GM12864 (cell line): ENCODE measurements around the gene ANK2.

Source experiments
- DNase-seq: peaks from one replicate; pipeline ENCODE4 v3.0.0-alpha.2; 2011; ENCODE audit warnings: low read depth
- H3K4me3 ChIP-seq: 2 replicates; pipeline ENCODE4 v1.5.1; 2011; ENCODE audit warnings: mild to moderate bottlenecking, low read depth, low read length, control low read depth
- TF ChIP-seq, protein P1 (sequence below): IDR thresholded peaks from 2 replicates; pipeline ENCODE4 v1.5.1; 2011; ENCODE audit warnings: low read depth, mild to moderate bottlenecking, moderate library complexity, low read length, control low read depth, inconsistent platforms; ENCODE audit errors: missing control alignments

ANK2 gene

DNA sequence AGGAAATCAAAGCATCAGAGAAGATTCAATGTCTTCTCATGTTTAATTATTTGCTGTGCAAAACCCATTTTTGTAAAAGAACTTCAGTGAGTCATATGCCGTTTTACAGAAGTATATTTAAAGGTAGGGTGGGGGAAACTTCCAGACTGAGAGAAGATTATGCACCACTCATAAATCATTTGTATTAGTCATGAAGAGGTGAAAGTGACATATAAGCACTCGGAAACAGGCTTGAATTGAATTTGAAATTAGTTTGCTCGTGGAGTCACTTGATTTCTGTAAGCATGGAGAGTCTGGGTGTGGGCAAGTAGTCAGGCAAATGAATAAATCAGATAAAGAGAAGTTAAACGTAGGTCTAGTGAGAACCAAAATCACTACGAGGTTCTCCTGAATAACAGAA is 335.1 kb downstream of the ANK2 start:
- DNase-seq, result no peak
- H3K4me3 ChIP-seq, result no peak overlapping the region
- TF ChIP-seq, protein P1, sequence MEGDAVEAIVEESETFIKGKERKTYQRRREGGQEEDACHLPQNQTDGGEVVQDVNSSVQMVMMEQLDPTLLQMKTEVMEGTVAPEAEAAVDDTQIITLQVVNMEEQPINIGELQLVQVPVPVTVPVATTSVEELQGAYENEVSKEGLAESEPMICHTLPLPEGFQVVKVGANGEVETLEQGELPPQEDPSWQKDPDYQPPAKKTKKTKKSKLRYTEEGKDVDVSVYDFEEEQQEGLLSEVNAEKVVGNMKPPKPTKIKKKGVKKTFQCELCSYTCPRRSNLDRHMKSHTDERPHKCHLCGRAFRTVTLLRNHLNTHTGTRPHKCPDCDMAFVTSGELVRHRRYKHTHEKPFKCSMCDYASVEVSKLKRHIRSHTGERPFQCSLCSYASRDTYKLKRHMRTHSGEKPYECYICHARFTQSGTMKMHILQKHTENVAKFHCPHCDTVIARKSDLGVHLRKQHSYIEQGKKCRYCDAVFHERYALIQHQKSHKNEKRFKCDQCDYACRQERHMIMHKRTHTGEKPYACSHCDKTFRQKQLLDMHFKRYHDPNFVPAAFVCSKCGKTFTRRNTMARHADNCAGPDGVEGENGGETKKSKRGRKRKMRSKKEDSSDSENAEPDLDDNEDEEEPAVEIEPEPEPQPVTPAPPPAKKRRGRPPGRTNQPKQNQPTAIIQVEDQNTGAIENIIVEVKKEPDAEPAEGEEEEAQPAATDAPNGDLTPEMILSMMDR, result no peak

DNA sequence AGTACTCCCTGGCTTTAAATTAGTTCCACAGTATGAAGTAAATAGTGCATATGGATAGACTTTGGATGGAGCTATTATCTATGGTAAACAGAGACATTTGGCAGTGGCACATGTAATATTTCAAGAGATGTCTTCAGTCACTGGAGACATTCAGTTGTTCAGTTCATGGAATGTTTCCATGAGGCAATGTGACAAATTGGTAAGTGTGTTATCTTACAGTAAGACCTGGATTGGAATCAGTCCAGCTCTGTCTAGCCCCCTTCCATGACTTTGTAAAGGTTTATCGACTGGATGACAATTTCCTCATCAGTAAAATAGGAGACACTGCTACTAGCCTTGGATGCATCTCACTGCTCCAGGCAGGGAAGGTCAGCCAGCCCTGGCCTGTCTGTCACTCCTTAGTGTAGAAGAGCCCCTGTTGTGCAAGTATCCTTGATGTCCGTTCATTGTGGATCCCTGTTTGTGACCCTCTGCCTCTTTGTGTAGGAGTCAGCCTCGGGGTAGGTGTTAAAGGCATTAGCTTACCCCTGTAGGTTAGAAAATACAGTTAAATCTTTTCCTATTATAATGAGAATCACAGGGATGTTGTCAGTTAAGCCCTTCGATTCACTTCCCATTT is 335.9 kb downstream of the ANK2 start:
- TF ChIP-seq, protein P1, result no peak
- no peak overlapping the region for H3K4me3 ChIP-seq
- no peak for DNase-seq

DNA sequence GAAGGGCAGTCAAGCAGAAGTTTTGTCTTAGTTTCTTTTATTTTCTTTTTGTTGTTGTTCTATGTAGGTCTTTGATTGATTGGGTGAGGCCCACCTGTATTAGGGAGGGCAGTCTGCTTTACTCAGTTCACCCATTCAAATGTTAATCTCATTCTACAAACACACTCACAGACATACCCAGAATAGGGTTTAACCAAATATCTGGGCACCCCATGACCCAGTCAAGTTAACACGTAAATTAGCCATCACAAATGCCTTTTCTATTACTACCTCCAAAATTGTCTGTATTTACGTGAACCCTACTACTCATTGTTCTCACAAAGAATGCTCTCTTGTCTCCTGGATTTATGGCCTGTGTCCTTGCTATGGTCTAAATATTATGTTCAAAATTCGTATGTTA is 339.7 kb downstream of the ANK2 start:
- no peak for DNase-seq
- TF ChIP-seq, protein P1, result no peak
- H3K4me3 ChIP-seq, result no peak overlapping the region

DNA sequence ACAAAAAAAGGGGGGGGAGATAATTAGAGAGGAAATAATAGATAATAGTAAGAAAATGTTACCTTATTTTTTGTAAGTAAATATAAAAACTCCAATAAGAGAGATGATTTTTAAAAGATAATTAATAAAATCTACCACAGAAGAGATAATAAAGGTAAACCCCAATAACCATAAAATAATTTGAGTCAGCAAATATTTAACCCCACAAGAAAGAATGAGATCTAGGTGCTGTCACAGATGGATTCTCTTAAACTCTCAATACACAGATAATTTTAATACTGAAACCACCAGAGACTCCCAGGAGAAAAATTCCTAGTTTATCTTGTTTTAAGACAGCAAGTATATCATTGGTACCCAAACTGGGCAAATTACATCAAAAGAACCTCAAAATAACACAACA is 341.4 kb downstream of the ANK2 start:
- TF ChIP-seq, protein P1, result no peak
- no peak overlapping the region for H3K4me3 ChIP-seq
- DNase-seq, result no peak

DNA sequence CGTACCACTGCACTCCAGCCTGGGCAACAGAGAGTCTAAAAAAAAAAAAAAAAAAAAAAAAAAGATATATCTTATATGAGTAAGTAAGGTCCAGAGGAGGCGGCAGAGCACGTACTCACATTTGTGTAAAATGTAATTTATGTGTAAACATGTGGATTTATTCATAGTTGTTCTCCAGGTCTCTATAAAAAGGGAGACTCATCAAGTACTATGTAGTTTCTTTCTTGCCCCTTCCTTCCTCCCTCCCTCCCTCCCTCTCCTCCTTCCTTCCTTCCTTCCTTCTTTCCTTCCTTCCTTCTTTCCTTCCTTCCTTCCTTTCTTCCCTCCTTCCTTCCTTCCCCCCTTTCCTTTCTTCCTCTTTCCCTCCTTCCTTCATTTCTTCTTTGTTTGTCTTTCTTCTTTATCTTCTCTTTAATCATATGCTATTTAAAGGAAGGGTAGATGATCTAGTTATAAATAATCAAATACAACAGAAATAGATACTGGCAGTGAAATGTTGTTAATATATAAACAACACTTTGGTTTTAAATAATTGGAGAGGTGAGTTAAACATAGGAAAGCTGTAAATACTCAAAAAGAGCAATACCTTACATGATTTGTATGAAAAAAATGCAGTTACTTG is 344.8 kb downstream of the ANK2 start:
- H3K4me3 ChIP-seq, result no peak overlapping the region
- no peak for DNase-seq
- TF ChIP-seq, protein P1, result no peak

DNA sequence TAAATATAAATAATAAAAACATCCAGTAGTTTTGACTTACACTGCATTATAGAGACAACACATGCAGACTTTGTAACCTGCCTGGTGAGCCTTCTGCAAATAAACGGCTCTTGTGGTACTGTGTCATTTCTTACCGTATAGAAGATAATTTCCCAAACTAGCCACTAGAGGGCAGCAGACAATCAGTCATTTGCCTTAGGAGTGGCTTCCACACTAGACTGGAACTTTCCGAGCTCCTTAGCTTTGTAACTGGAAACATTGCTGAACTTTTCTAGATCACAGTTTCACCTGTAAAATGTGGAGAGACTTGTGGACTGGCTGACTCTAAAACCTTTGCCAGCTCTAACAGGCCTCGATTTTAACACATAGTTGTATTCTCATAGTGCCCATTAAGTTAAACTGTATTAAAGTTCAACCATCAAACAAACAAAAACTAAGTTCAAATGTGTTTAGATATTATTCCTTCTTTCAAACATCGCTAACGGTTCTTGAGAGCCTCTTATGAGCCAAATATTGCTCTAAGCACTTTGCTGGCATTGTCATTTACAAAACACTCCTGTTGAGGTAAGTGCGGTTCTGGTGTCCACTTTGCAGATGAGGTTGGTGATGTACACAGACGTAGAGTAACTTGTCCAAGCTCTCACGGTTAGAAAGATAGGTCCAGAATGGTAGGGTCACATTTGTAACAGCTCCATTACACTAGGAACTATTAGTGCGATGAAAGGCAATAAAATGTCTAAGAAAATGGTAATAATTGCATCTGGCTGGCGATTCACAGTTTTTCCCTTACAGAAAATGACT is 345.5 kb downstream of the ANK2 start:
- TF ChIP-seq, protein P1, result peak; percentile 74
- DNase-seq, result peak; percentile 64
- no peak overlapping the region for H3K4me3 ChIP-seq
